ENCODE results near the gene LPCAT2.
A peak's percentile ranks its signal among the peaks of the same experiment; 100 is the strongest.

LPCAT2 gene

DNA sequence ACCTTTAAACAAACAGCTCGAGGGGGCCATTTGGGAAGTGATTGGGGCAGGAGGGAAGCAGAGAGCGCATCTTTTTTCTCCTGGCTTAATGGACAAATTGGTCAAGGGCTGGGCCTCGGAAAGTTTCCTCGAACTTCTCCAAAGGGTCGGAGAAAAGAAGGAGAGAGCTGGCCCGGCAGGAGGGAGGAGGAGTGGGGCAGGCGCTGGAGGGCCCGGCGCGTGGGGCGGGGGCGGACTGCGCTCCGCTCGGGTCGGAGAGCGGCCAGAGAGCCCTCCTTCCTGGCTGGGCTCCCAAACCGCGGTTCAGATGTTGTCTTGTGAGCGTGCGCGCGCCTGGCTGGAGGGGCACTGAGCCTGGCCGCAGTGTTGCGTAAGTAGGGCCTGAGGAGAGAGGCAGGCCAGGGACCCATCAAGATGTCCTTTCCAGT is 28.6 kb upstream of the LPCAT2 start:
- DNase-seq, result peak in 38 of 56 donors; percentile 2 to 67 (median 20)

DNA sequence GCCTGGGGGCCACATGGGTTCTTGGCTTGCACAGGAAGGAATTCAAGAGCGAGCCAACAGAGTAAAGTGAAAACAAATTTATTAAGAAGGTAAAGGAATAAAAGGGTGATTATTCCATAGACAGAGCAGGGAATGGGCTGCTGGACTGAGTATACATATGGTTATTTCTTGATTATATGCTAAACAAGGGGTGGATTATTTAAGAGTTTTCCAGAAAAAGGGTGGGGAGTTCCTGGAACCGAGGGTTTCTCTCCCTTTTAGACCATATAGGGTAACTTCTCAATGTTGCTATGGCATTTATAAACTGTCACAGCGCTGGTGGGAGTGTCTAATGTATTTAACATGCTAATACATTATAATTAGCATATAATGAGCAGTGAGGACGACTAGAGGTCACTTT is 27.8 kb upstream of the LPCAT2 start:
- DNase-seq, result no peak

DNA sequence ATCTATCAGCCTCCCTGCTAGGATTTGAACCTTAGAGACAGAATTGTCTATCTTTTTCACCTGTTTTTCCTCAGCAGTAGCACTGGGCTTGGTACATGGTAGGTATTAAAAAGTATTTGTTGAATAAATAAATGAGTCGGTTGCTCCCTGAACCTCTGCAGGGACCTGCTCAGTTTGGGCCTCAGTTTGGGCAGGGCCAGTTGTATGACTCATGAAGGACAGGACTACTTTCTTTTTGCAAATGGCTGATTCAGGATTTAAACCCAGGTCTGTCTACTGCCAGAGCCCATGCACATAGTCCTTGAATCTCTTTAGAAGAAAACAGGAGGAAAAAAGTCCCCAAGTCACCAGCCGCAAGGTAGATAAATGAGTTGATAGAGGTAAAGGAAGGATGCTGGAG is 26.8 kb upstream of the LPCAT2 start:
- no peak for DNase-seq

DNA sequence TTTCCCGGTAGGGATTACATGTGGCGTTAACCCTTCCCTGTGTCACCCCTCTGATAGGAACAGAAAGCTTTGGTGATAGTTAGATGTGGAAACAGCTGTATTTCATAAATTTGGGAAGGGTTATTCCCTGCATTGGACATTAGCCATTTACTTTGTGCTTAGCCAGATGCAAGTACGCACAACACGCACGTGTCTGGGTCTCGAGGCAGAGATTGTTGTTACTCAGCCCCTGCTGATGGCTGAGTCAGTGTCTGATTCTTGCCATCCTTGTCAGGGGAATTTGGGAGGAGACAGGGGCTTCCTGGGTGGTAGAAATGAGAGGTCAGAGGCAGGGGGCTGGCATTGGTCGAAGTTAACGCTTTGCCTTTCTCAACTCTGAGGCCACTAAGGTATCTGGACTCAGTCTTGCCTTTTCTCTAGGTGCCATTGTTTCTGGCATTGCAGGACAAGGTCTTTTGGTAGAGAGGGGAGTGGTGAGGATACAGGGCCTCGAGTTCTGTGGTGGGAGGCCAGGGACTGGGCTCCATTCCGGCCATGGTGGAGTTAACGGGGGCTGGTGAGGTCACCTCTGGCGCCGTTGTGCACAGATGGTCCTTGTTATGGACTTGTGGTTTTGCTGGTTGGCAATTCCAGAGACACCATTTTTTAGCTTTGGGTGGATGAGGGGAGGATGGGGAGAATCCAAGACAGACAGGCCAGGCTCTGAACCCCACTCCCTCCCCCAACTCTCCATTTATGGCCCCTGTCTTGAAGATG is 21.6 kb upstream of the LPCAT2 start:
- DNase-seq, result no peak

DNA sequence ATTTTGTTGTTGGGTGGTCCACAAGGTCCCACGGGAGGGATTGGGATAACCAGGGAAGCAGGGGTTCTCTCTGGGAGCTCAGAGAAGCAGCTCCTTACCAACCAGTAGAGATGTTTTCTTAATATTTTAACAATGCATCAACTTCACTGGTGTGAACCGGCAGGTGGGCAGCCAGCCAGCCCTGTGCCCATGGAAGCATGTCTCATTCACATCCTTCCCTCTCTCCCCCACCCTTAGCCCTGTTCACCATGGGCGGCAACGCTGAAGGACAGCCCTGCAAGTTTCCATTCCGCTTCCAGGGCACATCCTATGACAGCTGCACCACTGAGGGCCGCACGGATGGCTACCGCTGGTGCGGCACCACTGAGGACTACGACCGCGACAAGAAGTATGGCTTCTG is 20.6 kb upstream of the LPCAT2 start:
- DNase-seq, result no peak

DNA sequence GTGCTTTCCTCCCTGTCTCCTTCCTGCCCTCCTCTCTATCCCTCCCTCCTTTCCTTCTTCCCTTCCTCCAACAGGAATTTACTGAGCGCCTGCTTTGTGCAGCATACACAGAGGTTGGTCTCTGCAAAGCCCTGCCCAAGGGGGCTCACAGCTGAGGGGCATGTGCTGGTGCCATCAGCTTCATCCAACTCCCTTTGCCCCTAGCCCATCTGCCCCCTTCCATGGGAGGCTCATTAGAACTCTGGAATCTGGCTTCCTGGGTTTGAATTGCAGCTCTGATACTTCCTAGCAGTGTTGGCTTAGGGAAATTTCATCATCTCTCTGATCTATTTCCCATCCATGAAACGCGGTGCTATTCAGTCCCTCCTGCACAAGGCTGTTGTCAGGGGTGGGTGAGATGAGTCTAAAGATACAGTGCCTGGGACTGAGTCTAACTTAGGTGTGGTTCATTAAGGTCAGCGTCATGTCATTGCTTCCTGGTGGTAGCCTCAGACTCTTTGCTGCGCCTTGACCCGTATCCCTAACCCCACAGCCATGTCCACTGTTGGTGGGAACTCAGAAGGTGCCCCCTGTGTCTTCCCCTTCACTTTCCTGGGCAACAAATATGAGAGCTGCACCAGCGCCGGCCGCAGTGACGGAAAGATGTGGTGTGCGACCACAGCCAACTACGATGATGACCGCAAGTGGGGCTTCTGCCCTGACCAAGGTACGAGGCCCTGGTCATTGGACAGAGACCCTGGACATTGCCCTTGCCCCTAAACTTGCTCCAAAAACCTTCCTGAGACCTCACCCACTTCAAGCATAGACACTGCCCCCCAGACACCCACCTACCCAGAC is 19.5 kb upstream of the LPCAT2 start:
- no peak for DNase-seq

DNA sequence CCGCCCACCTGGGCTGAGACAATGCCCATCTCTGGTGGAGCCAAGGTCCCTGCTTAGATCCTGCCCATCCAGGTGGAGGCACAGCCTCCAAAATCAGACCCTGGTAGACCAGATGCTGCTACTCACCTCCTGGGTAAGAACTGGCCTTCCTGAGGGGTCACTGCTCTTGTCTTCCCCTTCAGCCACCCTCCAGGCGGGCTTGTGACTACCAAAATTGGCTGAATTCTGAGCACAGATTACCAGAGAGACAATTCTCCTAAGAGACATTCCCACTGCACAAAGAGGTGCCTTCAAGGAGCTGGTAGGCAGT is 19.0 kb upstream of the LPCAT2 start:
- DNase-seq, result no peak

DNA sequence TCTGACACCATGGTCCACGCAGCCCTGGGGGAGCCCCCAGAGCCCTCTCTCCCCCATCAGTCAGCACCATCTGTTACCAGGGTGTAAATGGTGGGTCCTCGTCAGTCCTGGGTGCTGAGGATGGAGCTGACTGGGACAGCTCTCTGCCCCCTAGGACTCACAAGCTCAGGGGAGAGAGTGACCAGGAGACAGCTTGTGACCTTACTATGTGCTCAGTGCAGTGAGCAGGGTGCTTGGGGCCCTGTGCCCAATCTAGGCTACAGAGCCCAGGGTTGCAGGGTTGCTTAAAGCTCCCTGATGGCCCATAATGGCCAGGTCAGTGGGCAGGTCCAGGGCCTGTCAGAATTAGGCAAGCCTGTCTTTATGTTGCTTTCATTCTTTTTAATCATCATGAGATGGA is 18.6 kb upstream of the LPCAT2 start:
- DNase-seq, result no peak

DNA sequence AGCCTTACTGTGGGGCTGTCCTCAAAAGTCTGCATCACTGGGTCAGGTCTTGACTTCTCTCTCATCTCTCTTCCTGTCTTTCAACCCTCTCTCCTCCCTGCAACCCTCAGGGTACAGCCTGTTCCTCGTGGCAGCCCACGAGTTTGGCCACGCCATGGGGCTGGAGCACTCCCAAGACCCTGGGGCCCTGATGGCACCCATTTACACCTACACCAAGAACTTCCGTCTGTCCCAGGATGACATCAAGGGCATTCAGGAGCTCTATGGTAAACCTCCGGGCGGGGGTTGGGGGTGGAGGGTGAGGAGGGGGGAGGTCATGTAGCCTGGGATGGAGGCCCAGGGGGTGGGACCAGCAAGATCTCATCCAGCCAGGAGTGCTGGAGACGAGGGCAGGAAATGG is 17.2 kb upstream of the LPCAT2 start:
- no peak for DNase-seq

DNA sequence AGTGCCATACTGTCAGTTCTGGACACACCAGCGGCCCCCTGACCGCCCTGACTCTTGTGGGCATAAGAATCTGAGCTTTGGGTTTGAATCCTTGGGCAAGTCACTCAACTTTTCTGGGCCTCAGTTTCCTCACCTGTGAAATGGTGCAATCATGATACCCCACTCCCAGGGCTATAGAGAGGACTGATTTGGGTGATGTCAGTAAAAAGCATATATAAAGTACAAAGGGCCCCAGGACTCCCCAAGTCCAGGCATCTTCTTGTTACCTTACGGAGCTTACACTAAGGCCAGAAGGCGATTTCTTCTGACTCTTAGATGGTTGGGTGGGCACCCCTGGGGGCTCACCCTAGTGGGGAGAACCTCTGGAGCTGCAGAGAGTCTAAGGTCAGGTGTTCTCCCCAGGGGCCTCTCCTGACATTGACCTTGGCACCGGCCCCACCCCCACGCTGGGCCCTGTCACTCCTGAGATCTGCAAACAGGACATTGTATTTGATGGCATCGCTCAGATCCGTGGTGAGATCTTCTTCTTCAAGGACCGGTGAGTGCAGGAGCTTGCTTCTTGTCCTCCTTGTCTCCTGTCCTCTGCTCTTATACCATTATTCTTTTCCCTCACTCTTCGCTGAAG is 16.0 kb upstream of the LPCAT2 start:
- no peak for DNase-seq

DNA sequence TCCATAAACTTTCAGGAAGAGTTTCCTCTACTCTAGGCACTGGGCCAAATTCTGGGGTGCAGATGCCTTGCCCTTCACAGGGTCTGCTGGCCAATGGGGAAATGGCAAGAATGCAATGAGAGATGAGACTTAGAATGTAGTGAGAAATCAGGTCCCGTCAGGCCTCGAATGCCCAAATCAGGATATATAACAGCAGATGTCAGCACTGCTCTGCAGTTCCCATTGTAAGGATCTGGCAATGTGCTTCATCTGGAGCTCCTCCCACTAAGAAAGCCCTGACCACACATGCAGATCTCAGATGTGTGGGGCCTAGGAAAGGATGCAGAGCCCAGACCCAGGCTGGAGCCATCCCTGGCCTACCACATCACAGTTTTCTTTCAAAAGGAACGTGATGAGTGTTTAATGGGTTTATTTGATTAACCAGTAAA is 13.9 kb upstream of the LPCAT2 start:
- DNase-seq, result peak in 45 of 56 donors; percentile 18 to 79 (median 48)

DNA sequence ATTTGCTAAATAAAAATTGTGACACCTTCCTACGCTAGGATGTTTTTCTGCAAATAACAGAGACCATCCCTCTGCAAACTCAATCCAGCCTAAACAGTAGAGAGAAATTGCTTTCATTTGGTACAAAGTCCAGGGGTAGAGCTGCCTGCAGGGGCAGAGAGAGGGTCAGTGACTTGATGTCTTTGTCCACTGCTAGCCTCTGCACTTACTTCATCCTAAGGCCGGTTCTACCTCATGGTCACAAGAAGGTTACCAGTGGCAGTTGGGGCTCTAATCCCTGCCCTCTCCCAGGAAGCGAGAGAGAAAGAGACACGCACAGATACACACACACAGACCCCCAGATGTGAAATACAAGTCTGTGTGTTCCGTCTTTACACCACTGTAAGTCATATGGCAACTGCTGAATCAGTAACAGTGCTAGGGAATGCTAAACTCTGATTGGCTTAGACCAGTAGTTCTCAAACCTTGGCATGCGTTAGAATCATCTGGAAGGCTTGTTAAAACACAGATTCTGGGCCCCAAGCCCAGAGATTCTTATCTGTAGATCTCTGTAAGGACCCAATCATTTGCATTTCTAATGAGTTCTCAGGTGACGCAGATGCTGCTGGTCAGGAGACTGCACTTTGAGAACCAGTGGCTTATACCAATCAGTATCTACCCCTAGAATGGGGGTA is 13.1 kb upstream of the LPCAT2 start:
- peak in 1 of 56 donors; percentile 14 for DNase-seq

DNA sequence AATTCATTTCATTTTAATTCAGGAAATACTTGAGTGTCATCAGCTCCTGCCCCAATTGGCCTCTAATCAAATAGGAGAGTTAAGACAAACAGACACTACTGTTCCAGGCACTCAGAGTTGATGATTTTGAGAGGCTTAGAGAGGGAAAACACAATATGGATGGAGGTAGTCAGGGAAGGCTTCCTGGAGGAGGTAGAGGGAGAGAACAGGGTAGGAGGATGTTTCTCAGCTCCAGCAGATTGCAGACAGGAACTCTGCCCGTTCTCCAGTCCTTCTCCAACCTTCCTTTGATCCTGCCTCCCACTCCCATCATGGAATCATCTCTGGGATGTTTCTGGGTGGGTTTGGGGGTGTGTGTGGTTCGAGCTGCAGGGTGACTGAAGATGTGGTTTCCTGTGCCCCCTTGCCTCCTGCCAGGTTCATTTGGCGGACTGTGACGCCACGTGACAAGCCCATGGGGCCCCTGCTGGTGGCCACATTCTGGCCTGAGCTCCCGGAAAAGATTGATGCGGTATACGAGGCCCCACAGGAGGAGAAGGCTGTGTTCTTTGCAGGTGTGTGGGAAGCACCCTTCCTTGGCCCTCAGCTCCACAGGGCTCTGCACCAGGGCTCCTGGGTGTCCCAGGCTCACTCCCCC is 12.2 kb upstream of the LPCAT2 start:
- no peak for DNase-seq

DNA sequence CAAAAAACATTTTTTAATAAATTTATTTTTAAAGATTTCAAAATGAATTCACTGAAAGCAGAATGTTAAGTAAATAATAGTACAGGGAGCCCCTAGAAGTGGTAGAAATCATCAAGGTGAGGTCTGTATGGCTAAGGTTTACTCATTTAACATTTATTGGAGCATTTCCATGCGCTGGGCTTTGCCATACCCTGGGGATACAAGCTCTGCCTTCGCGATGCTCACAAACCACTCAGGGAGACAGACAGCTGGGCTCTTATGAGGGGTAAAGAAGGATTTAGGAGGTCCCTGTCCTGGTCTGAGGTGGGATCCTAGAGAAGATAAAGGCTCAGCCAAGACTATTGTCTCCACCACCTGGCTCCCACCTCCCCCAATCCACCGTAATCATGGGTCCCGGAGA is 11.3 kb upstream of the LPCAT2 start:
- no peak for DNase-seq

DNA sequence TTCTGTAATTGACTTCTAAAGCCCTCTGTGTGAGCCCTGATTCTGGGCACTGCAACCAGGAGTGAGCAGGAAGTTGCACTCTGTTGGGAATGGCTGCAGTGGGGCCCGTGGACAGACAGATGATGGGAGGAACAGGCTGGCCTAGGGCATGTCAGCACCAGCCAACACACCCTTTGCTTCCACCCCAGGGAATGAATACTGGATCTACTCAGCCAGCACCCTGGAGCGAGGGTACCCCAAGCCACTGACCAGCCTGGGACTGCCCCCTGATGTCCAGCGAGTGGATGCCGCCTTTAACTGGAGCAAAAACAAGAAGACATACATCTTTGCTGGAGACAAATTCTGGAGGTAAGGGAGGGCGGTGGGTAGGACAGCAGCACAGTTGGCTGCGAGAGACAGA is 10.8 kb upstream of the LPCAT2 start:
- DNase-seq, result peak in 1 of 56 donors; percentile 3

DNA sequence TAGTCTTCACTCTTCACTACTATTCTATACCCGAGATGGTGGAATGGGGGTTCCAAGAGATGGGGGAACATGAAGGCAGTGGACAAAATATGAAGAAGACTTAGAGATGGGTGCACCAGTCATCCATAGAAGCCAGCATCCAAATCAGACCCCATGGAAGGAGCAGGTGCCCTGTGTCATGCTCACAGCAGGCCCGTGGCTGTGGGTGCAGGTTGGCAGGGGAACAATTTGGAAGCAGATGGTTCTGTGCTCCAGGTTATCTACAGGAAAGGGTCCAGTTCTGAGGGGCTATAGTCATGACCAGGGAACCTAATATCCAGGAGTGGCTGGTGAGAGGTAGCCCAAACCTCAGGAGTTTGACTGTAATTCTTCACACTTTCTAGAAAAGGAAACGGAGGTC is 9.6 kb upstream of the LPCAT2 start:
- DNase-seq, result no peak

DNA sequence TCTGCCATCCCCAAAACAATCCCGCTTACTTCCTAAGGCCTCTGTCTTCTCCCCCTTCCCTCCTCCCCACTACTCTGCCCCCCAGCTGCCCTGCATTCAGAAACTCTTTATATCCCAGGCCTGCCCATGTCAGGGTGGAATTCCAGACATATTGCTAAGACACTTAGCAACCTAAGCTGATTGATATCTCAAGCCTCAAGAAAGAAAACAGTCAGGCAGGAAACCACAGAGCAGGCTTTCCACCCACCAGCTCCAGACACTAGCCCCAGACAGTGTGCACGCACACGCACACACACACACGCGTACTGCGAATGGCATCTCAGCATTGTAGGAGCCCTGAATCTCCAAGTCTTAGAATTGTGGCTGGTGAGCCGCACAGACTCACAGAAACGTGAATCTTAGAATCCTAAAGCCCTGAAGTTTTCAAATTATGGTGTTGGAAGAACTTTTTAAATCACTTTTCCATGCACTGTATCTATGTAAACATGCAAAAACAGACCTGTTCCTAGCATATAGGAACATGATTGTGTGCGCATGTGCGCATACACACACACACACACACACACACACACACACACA is 8.8 kb upstream of the LPCAT2 start:
- DNase-seq, result peak in 5 of 56 donors; percentile 16 to 56 (median 24)

DNA sequence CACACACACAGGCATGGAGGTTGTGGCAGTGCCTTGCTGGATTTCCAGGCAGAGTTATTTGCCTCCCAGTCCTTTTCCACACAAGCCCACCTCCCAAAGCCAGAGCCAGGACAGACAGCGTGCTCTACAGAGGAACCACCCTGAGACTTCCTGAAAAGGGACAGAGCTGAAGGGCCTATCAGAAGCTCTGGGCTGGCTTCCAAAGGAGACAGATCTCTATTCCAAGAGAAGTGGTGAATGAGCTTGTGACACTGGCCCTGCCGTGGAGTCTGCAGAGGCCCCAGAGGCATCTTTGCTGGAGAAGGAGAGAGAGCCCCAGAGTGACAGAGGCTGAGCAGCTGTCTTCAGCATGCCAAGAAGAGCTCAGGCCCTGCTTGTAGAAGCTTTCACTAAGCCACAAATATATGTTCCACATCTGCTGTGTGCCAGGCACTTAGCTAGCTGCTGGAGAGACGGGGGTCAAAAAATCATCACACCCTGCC is 8.3 kb upstream of the LPCAT2 start:
- DNase-seq, result peak in 36 of 56 donors; percentile 18 to 74 (median 38)

DNA sequence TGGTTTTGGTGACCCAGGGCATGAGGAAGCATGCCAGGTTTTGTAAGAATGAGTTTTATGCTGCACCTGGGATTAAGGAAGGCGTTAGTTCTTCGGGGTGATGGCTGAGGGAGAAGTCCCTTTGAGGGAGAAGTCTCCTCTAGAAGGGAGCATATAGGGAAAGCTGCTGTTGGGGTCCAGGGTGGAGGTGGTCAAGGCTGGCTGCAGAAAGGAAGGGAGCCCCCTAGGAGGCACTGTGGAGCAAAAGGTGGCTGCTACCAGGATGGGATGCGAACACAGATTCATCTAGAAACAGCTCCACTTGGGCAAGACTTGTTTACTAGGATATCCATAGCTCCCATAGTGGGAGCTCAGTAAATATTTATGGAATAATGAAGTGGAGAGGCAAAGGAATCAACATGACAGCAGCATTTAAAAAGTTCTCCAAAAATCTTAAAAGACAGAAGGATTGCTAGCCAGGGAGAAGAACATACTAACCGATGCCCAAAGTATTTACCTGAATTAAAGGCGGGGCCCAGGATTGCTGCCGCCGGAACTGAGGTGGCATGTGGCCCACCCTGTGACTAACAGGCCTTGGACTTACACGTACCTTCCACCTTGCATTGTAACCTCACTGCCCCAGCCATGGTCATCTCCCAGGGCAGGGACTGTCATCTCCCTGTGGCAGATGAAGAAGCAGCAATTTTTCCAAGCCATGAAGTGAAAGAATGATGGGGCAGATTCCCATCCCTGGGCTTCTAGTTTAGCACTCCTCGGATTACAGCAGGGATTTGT is 7.1 kb upstream of the LPCAT2 start:
- no peak for DNase-seq

DNA sequence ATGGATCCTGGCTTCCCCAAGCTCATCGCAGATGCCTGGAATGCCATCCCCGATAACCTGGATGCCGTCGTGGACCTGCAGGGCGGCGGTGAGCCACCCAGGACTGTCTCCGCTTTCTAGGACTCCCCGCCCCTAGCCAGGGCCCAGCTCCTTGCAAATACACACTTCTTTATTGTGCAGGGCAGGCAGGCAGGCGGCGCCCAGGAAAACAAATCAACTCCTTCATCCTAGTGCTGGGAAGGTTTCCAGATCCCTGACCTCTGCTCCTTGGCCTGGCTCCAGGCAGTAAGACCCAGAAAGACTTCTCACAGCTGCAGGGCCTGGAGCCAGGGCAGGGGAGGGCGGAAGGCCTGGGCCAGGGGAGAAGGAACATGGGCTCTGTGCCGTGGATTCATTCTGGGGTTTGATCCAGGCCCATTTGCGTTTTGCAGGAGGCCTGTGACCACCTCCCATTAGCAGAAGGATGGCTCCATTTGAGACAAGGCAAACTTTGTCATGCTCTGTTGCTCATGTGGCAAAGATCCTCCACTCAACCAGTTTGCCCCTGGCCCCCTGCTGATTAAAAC is 6.0 kb upstream of the LPCAT2 start:
- DNase-seq, result peak; percentile 48 to 97 (median 92)

Data from nucleus accumbens (tissue), 56 donors.